Effector memory CD8-positive, alpha-beta T cell (primary cell): Measurements from ENCODE around the gene BCAS3.
"Not testable (repeated sequence)": the region's sequence is repeated elsewhere in the genome, so short reads cannot be mapped to it uniquely, and the experiment has no call there.

Experiments
- ATAC-seq: fragments of 150-1000 bp; cut with Tn5 transposase; replicated peaks from 2 replicates; pipeline ENCODE4 v1.10.0; 2021; ENCODE audit warnings: mild to moderate bottlenecking, moderate library complexity
- DNase-seq, 3 experiments: peaks; one replicate each; pipeline ENCODE4 v3.0.0; 2021
- H3K27ac Mint-ChIP-seq, 2 donors: one replicate each; pipeline ENCODE4 v1.8.0; 2022; ENCODE audit warnings: mild to moderate bottlenecking in 2 of 2, mixed read lengths in 2 of 2, moderate library complexity in 2 of 2
- H3K27me3 Mint-ChIP-seq, 2 donors: one replicate each; pipeline ENCODE4 v1.8.0; 2022; ENCODE audit warnings: mixed read lengths in 2 of 2
- H3K36me3 Mint-ChIP-seq: one replicate; pipeline ENCODE4 v1.8.0; 2022; ENCODE audit warnings: mild to moderate bottlenecking, moderate library complexity, mixed read lengths; ENCODE audit not compliant: insufficient read depth
- H3K4me1 Mint-ChIP-seq, 2 donors: one replicate each; pipeline ENCODE4 v1.8.0; 2022; ENCODE audit warnings: low read depth in 2 of 2, mixed read lengths in 2 of 2
- H3K4me3 Mint-ChIP-seq, 2 donors: one replicate each; pipeline ENCODE4 v1.8.0; 2022; ENCODE audit warnings: mild to moderate bottlenecking in 2 of 2, mixed read lengths in 2 of 2, moderate library complexity in 2 of 2
- H3K9me3 Mint-ChIP-seq, 2 donors: one replicate each; pipeline ENCODE4 v1.8.0; 2022; ENCODE audit warnings: mixed read lengths in 2 of 2

The BCAS3 gene

DNA sequence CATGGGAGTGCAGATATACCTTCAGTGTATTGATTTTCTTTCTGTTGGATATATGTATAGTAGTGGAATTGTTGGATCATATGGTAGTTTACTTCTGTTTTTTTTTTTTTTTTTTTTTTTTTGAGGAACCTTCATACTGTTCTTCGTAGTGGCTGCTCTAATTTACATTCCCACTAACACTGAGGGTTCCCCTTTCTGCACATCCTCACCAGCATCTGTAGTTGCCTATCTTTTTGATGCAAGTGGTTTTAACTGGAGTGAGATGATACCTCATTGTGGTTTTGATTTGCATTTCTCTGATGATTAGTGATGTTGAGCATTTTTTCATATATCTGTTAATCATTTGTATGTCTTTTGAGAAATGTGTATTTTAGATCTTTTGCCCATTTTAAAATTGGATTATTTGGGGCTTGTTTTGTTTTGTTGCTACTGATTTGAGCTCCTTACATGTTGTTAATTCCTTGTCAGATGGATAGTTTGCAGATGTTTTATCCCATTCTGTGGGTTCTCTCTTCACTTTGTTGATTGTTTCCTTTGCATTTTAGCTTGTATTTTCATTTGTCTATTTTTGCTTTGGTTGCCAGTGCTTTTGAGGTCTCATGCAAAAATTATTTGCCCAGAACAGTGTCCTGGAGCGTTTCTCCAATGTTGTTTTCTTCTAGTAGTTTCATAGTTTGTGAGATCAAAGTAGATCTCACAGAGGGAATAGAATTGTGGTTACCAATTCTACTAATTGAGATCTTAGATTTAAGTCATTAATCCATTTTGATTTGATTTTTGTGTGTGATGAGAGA is 25.0 kb upstream of the BCAS3 start:
- Mint-ChIP-seq H3K36me3 (peaks cover 50% of the 10 kb centered on the region), H3K27ac (no peak overlapping the region), H3K4me3 (no peak overlapping the region), H3K27me3 (no peaks in the 10 kb centered on the region), H3K4me1 (peaks cover 23 to 25% of the 10 kb centered on the region in 2 donors), H3K9me3 (no peaks in the 10 kb centered on the region)
- ATAC-seq = peak; percentile 41
- DNase-seq = no peak

DNA sequence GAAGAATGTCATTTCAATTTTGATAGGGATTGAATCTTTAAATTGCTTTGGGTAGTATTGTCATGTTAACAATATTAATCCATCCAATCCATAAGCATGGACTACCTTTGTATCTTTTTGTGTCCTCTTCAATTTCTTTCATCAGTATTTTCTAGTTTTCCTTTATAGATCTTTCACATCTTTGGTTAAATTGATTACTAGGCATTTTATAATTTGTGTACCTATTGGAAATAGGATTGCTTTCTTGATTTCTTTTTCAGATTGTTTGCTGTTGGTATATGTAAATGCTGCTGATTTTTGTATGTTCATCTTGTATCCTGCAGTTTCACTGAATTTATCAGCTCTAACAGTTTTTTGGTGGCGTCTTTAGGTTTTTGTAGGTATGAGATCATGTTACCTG is 24.1 kb upstream of the BCAS3 start:
- ATAC-seq (no peak), DNase-seq (no peak)
- Mint-ChIP-seq H3K4me1 (peaks cover 22 to 23% of the 10 kb centered on the region in 2 donors), H3K36me3 (peaks cover 48% of the 10 kb centered on the region), H3K27ac (no peak overlapping the region), H3K9me3 (no peaks in the 10 kb centered on the region), H3K27me3 (no peaks in the 10 kb centered on the region), H3K4me3 (no peak overlapping the region)

DNA sequence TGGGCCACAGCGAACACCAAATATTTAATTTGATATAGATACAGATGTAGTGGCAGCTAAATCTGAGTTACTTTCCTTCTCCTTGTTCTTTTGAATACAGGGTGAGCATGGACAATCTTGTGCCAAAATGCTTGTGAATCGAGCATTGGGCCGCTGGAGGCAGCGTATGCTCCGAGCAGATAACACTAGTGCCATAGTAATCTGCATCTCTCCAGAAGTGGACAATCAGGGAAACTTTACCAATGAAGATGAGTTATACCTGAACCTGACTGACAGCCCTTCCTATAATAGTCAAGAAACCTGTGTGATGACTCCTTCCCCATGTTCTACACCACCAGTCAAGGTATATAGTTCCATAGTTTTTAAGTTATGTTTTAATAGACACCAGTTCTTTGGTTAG is 21.2 kb upstream of the BCAS3 start:
- H3K36me3 Mint-ChIP-seq = peaks cover 45% of the 10 kb centered on the region
- peaks cover 19 to 23% of the 10 kb centered on the region in 2 donors for H3K4me1 Mint-ChIP-seq
- H3K27ac Mint-ChIP-seq = no peak overlapping the region
- no peaks in the 10 kb centered on the region for H3K9me3 Mint-ChIP-seq
- ATAC-seq (no peak), DNase-seq (no peak)
- H3K4me3 Mint-ChIP-seq = no peak overlapping the region
- H3K27me3 Mint-ChIP-seq = no peaks in the 10 kb centered on the region

DNA sequence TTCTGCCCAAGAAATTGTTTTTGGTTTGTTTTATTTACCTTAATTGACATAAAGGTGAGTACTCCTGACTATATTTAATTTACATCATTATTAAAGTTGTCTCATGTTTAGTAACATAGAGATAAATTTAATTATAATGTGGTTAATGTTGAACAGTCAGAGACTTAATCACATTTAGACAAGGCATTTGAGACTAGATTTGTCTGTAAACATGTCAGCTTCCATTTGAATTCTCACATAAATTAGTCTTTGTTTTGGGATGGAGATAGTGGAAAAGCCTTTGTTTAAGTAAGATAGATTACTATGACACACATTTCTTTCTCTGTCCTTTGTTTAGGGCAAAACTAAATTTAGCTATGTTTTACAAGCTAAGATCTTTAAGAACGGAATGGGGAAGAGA is 18.5 kb upstream of the BCAS3 start:
- Mint-ChIP-seq H3K4me3 (no peak overlapping the region), H3K36me3 (peaks cover 57% of the 10 kb centered on the region), H3K27me3 (no peaks in the 10 kb centered on the region), H3K27ac (peak overlapping the region in 1 of 2 donors; percentile 50), H3K9me3 (no peaks in the 10 kb centered on the region), H3K4me1 (peaks cover 0 to 4% of the 10 kb centered on the region in 2 donors)
- ATAC-seq (no peak), DNase-seq (no peak)

DNA sequence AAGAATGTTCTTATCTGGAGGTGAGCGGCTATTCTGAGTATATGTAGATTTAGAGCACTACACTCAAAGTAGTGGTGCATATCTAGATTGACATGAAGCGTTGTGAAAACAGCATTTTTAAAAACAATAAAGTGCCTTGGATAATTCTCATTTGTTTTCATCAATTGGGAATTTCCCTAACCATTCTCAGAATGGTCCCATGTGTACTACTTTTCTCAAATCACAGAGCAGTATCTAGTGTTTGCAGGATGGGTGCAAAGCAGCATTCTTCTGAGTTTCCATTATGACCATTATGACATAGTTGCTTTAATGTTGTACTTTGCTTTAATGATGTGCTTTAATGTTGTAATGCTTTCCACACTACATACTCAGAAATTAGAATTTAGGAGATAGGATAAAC is 16.2 kb upstream of the BCAS3 start:
- H3K9me3 Mint-ChIP-seq = no peaks in the 10 kb centered on the region
- no peak for DNase-seq
- peaks cover 0 to 12% of the 10 kb centered on the region in 2 donors for H3K4me1 Mint-ChIP-seq
- ATAC-seq = no peak
- no peak overlapping the region for H3K4me3 Mint-ChIP-seq
- H3K36me3 Mint-ChIP-seq = peaks cover 59% of the 10 kb centered on the region
- H3K27ac Mint-ChIP-seq = no peak overlapping the region
- H3K27me3 Mint-ChIP-seq = no peaks in the 10 kb centered on the region

DNA sequence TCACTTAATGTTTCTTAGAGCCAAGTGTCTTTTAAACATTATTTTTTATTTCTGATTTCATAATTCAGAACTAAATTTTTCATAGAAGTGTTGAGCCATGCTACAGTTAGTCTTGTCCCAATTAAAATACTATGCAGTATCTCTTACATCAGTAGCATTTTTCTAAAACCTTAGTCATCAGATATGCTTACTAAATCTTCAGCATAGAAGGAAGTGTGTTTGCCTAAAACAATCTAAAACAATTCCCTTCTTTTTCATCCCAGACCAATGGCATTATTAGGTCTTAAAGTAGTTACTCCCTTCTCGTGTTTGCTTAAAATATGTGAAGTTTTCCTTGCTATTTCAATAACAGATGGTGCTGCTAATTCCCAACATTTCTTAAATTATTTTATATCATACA is 13.6 kb upstream of the BCAS3 start:
- Mint-ChIP-seq H3K4me3 (no peak overlapping the region), H3K36me3 (peaks cover 44% of the 10 kb centered on the region), H3K27me3 (no peaks in the 10 kb centered on the region), H3K4me1 (peaks cover 0 to 12% of the 10 kb centered on the region in 2 donors), H3K27ac (no peak overlapping the region), H3K9me3 (no peaks in the 10 kb centered on the region)
- ATAC-seq (no peak), DNase-seq (no peak)

DNA sequence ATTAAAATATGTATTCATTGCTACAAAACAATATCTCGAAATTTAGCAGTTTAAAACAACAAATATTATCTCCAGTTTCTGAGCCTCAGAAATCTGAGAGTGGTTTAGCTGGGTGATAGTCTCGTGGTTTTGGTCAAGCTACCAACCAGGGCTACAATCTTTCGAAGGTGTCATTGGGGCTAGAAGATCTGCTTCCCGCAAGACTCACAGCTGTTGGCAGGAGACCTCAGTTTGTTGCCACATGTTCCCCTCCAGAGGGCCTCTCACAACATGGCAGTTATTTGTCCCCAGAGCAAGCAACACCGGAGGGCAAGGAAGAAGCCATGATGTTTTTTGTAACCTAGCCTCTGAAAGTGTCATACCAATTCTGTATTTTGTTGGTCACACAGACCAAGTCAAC is 12.0 kb upstream of the BCAS3 start:
- Mint-ChIP-seq H3K36me3 (peaks cover 32% of the 10 kb centered on the region), H3K27me3 (no peaks in the 10 kb centered on the region), H3K9me3 (no peaks in the 10 kb centered on the region), H3K27ac (peak overlapping the region; percentile 23 to 46), H3K4me1 (peaks cover 0 to 8% of the 10 kb centered on the region in 2 donors), H3K4me3 (no peak overlapping the region)
- peak; percentile 66 for ATAC-seq
- peak in 2 of 3 experiments; percentile 2 to 3 for DNase-seq

DNA sequence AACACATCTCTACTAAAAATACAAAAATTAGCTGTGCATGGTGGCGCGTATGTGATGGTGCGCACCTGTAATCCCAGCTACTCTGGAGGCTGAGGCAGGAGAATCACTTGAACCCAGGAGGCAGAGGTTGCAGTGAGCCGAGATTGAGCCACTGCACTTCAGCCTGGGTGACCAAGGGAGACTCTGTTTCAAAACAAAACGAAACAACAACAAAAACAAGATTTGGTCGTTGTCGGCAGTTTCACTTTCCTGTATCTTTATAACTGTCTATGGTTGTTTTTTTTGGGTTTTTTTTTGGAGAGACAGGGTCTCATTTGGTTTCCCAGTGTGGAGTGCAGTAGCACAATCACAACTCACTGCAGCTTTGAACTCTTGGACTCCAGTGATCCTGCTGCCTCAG is 8.9 kb upstream of the BCAS3 start:
- not testable (repeated sequence) for DNase-seq, H3K4me3 Mint-ChIP-seq, H3K4me1 Mint-ChIP-seq, H3K9me3 Mint-ChIP-seq, H3K27me3 Mint-ChIP-seq, ATAC-seq, H3K27ac Mint-ChIP-seq
- H3K36me3 Mint-ChIP-seq = peaks cover 20% of the 10 kb centered on the region

DNA sequence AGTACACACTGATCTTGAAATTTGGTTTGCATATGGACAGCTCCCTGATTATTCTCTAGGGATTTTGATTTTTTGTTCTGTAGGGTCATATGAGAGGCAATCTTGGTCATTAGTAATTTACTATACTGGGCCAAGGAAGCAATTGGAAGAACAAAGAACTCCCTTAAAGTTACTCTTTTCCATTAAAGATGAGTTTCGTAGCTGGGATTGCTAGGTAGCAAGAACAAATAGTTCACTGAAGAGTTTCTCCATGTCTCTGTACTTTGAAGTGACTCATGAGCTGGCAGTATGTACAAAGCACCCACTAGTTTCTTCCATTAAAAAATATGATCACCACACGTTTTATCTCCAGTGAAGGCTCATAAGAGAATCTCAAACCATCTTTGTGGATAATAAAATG is 6.2 kb upstream of the BCAS3 start:
- H3K4me3 Mint-ChIP-seq = no peak overlapping the region
- H3K27ac Mint-ChIP-seq = no peak overlapping the region
- H3K27me3 Mint-ChIP-seq = no peaks in the 10 kb centered on the region
- ATAC-seq (no peak), DNase-seq (no peak)
- H3K36me3 Mint-ChIP-seq = peaks cover 5% of the 10 kb centered on the region
- H3K9me3 Mint-ChIP-seq = no peaks in the 10 kb centered on the region
- H3K4me1 Mint-ChIP-seq = peaks cover 0 to under 1% of the 10 kb centered on the region in 2 donors

DNA sequence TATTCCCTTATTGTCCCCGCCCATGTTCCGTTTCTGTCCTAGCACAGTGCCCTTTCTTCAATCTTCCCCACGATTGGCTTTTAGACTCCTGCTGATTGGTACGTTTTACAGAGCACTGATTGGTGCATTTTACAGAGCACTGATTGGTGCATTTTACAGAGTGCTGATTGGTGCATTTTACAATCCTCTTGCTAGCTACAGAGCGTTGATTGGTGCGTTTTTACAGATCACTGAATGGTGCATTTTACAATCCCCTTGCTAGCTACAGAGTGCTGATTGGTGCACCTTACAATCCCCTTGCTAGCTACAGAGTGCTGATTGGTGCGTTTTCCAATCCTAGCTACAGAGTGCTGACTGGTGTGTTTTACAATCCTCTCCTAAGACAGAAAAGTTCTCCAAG is 3.0 kb upstream of the BCAS3 start:
- H3K4me1 Mint-ChIP-seq = peaks cover 13 to 25% of the 10 kb centered on the region in 2 donors
- not testable (repeated sequence) for DNase-seq, ATAC-seq, H3K27me3 Mint-ChIP-seq, H3K9me3 Mint-ChIP-seq, H3K4me3 Mint-ChIP-seq, H3K27ac Mint-ChIP-seq
- H3K36me3 Mint-ChIP-seq = peaks cover 18% of the 10 kb centered on the region

DNA sequence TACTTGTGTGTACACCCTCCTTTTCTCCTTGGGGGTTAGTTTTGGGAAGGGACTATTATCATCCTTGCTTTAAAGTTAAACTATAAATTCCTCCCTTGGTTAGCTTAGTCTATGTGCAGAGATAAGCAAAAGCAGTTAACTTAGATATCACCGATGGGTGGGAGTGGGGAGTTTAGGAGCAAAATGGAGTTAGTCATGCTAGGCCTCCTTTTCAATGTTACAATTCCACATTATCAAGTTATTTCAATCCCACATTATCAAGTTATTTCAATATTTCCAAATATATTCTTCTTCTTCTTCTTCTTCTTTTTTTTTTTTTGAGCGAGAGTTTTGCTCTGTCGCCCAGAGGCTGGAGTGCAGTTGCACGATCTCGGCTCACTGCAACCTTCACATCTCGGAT is 1.7 kb upstream of the BCAS3 start:
- Mint-ChIP-seq H3K27me3 (no peaks in the 10 kb centered on the region), H3K4me1 (peaks cover 13 to 26% of the 10 kb centered on the region in 2 donors), H3K9me3 (no peaks in the 10 kb centered on the region), H3K36me3 (peaks cover 15% of the 10 kb centered on the region), H3K4me3 (peak overlapping the region; percentile 31 to 34), H3K27ac (peak overlapping the region in 1 of 2 donors; percentile 96)
- ATAC-seq (no peak), DNase-seq (no peak)

DNA sequence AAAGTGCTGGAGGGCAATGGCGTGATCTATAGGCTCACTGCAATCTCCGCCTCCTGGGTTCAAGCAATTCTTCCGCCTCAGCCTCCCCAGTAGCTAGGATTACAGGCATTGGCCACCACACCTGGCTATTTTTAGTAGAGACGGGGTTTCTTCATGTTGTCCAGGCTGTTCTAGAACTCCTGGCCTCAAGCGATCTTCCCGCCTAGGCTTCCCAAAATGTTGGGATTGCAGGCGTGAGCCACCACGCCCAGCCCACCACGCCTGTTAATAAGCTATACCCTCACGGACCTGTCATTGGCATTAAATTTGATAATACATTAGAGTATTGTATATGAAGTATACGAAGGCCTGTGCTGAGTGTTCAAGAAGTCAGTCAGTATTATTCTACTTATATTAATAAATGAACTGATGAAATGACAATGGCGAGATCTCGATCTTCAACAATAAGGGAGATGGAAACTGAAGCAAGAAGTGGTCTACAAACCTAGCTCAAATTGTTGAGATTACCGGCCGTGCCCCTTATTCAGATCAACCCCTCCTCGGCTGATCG is 818 bp upstream of the BCAS3 start:
- Mint-ChIP-seq H3K36me3 (peaks cover 21% of the 10 kb centered on the region), H3K4me1 (peaks cover 13 to 26% of the 10 kb centered on the region in 2 donors), H3K27ac (peak overlapping the region; percentile 94 to 96), H3K9me3 (no peaks in the 10 kb centered on the region), H3K4me3 (peak overlapping the region; percentile 95 to 99), H3K27me3 (no peaks in the 10 kb centered on the region)
- DNase-seq (no peak), ATAC-seq (no peak)

DNA sequence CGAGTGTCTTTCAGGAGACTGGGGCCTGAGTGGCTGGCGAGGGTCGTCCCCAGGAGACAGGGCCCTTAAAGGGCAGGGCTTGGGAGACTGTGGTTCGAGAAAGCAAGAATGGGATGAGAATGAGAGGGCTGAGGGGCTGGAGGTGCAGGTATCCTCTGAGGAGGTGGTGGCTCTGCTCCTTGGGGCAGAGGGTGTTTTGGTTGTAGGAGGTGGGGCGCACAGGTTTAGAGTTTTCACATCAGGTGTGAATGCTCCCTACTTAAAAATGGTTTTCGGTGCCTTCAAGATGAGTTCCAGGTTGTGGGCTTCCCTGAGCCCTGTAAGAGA is 430 bp downstream of the BCAS3 start:
- no peak for ATAC-seq
- Mint-ChIP-seq H3K36me3 (peaks cover 26% of the 10 kb centered on the region), H3K4me1 (peaks cover 13 to 26% of the 10 kb centered on the region in 2 donors), H3K9me3 (no peaks in the 10 kb centered on the region), H3K4me3 (peak overlapping the region; percentile 95 to 99), H3K27me3 (no peaks in the 10 kb centered on the region), H3K27ac (peak overlapping the region; percentile 94 to 96)
- DNase-seq = no peak

DNA sequence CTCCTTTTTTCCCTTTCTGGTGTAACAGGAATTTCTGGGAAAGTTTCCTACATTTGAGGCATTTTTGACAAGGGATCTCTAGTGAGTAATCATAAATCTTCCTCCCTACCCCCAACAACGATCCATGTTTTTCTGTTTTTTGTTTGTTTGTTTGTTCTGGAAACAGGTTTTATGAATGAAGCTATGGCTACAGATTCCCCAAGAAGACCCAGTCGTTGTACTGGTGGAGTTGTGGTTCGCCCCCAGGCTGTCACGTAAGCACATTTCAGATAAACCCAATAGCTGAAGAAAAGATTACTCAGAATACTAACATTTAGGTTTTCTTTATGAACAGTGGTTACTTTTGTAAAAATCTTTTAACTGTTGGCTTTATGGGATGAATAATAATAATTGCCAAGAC is 1.6 kb downstream of the BCAS3 start:
- peak overlapping the region in 1 of 2 donors; percentile 95 for H3K4me3 Mint-ChIP-seq
- peaks cover 13 to 26% of the 10 kb centered on the region in 2 donors for H3K4me1 Mint-ChIP-seq
- no peak overlapping the region for H3K27ac Mint-ChIP-seq
- DNase-seq (no peak), ATAC-seq (no peak)
- H3K36me3 Mint-ChIP-seq = peaks cover 32% of the 10 kb centered on the region
- no peaks in the 10 kb centered on the region for H3K27me3 Mint-ChIP-seq
- no peaks in the 10 kb centered on the region for H3K9me3 Mint-ChIP-seq
